Measurements from ENCODE around the gene GREM2. TPM values are rescaled to one million over a fixed set of nuclear protein-coding genes. Genes with fewer than 3 reads are reported as not detected.

Gene GREM2
- total RNA-seq, 2 donors from 2014 or later, result 1.6 TPM

- Histone ChIP-seq H3K27ac (no peak overlapping the region), H3K4me1 (replicated peaks) (no peaks in the 10 kb centered on the region), H3K27me3 (replicated peaks; ENCODE audit: insufficient read depth) (no peaks in the 10 kb centered on the region), H3K36me3 (no peaks in the 10 kb centered on the region), H3K9me3 (no peaks in the 10 kb centered on the region), H3K4me3 (no peak overlapping the region)
- no peak for DNase-seq (ENCODE audit: low spot score)
- TF ChIP-seq CTCF (IDR thresholded peaks at IDR 0.05) (no peak), POLR2A (IDR thresholded peaks at IDR 0.05) (no peak), POLR2AphosphoS5 (IDR thresholded peaks at IDR 0.05) (no peak)
- intact Hi-C loops (cut with DNase I), result no loop called here
These were observed 38.9 kb upstream of the GREM2 start for GRCh38 chr1:240650877-240651276.

GRCh38 chr1:240649733-240650721, 38.1 kb upstream of the GREM2 start:
- Histone ChIP-seq H3K4me1 (replicated peaks) (no peaks in the 10 kb centered on the region), H3K36me3 (no peaks in the 10 kb centered on the region), H3K4me3 (no peak overlapping the region), H3K27ac (no peak overlapping the region), H3K27me3 (replicated peaks; ENCODE audit: insufficient read depth) (no peaks in the 10 kb centered on the region), H3K9me3 (no peaks in the 10 kb centered on the region)
- 51% methylated on average over 17 of the region's 17 CpGs for WGBS
- intact Hi-C loops (cut with DNase I), result no loop called here
- no peak for TF ChIP-seq CTCF (IDR thresholded peaks at IDR 0.05)
- no peak for TF ChIP-seq POLR2AphosphoS5 (IDR thresholded peaks at IDR 0.05)
- no peak for TF ChIP-seq POLR2A (IDR thresholded peaks at IDR 0.05)
- no peak for DNase-seq (ENCODE audit: low spot score)

GRCh38 chr1:240646571-240647240, 34.8 kb upstream of the GREM2 start:
- Histone ChIP-seq H3K36me3 (no peaks in the 10 kb centered on the region), H3K9me3 (no peaks in the 10 kb centered on the region), H3K27me3 (replicated peaks; ENCODE audit: insufficient read depth) (no peaks in the 10 kb centered on the region), H3K4me1 (replicated peaks) (no peaks in the 10 kb centered on the region), H3K4me3 (no peak overlapping the region), H3K27ac (no peak overlapping the region)
- 57% methylated on average over 7 of the region's 7 CpGs for WGBS
- no peak for TF ChIP-seq POLR2AphosphoS5 (IDR thresholded peaks at IDR 0.05)
- TF ChIP-seq CTCF (IDR thresholded peaks at IDR 0.05), result no peak
- TF ChIP-seq POLR2A (IDR thresholded peaks at IDR 0.05), result no peak
- intact Hi-C loops (cut with DNase I), result no loop called here
- DNase-seq (ENCODE audit: low spot score), result no peak

- Histone ChIP-seq H3K4me3 (no peak overlapping the region), H3K4me1 (replicated peaks) (no peaks in the 10 kb centered on the region), H3K27ac (no peak overlapping the region), H3K36me3 (no peaks in the 10 kb centered on the region), H3K9me3 (no peaks in the 10 kb centered on the region), H3K27me3 (replicated peaks; ENCODE audit: insufficient read depth) (no peaks in the 10 kb centered on the region)
- intact Hi-C loops (cut with DNase I), result no loop called here
- DNase-seq (ENCODE audit: low spot score), result no peak
- TF ChIP-seq CTCF (IDR thresholded peaks at IDR 0.05) (no peak), POLR2A (IDR thresholded peaks at IDR 0.05) (no peak), POLR2AphosphoS5 (IDR thresholded peaks at IDR 0.05) (no peak)
- 72% methylated on average over 6 of the region's 6 CpGs for WGBS
These were observed 32.8 kb upstream of the GREM2 start for GRCh38 chr1:240644732-240645131.

Measured in prostate gland (tissue), 2 donors.